Nephron (organoid): ENCODE data around the gene GYS2.
"Not testable (repeated sequence)": the region's sequence is repeated elsewhere in the genome, so short reads cannot be mapped to it uniquely, and the experiment has no call there.

Source experiments
- H3K27ac Mint-ChIP-seq, 3 experiments: 2 replicates each; pipeline ENCODE4 v1.8.0; 2020; ENCODE audit warnings: mixed read lengths in 3 of 3, mild to moderate bottlenecking in 2 of 3, moderate library complexity in 1 of 3
- H3K27me3 Mint-ChIP-seq: 2 replicates; pipeline ENCODE4 v1.8.0; 2021; ENCODE audit warnings: low read depth, mild to moderate bottlenecking, moderate library complexity, mixed read lengths
- H3K36me3 Mint-ChIP-seq: 2 replicates; pipeline ENCODE4 v1.8.0; 2020; ENCODE audit warnings: low read depth, mixed read lengths
- H3K4me1 Mint-ChIP-seq: 2 replicates; pipeline ENCODE4 v1.8.0; 2020; ENCODE audit warnings: mixed read lengths
- H3K4me3 Mint-ChIP-seq, 3 experiments: 2 replicates each; pipeline ENCODE4 v1.8.0; 2020; ENCODE audit warnings: mild to moderate bottlenecking in 3 of 3, mixed read lengths in 3 of 3, moderate library complexity in 2 of 3
- H3K9me3 Mint-ChIP-seq: 2 replicates; pipeline ENCODE4 v1.8.0; 2020; ENCODE audit warnings: mixed read lengths
- TF ChIP-seq, protein P1 (sequence below), 3 experiments: fragments of 200-600 bp; sonication (generic); IDR thresholded peaks; one replicate each; pipeline ENCODE4 v1.5.0; 2021; ENCODE audit warnings: antibody characterized with exemption in 3 of 3; ENCODE audit not compliant: unreplicated experiment in 3 of 3

GYS2 gene

DNA sequence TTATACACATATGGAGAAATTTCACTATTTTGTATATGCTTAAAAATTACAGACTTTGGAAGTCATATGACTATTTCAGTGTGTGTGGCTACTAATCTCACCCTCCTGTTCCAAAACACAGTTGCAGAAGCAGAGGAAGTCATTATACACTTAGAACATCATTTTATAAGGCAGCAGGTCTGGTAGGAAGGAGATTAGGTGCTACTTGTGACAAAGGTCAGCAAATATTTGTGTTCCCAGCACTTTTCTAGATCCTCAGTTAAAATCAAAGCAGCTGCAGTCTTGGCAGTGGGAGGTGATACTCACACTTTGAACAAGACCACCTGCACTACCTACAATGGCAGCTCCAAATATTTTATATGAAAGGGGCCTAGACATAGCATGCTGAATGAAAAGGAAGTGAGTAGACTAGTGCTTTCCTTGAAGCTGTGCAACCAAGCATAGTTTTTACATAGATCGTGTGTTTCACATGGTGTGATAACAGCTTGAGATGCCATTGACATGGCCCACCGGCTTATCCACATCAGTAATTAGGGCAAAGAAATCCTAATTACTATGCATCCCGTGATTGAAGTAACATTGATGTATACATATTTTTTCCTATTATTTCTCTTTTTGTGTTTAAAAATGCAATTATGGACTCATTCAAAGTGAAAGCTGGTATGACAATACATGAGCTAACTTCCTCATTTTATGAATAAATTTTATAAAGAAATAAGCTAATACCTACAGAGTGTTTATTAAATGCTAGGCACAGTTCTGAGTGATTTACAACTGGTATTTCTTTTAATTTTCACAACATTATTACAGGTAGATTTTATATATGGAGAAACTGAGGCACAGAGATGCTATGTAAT is 5.3 kb downstream of the GYS2 start:
- no peak overlapping the region for H3K4me3 Mint-ChIP-seq
- no peaks in the 10 kb centered on the region for H3K9me3 Mint-ChIP-seq
- no peak overlapping the region for H3K27ac Mint-ChIP-seq
- H3K27me3 Mint-ChIP-seq, result no peaks in the 10 kb centered on the region
- TF ChIP-seq, protein P1, sequence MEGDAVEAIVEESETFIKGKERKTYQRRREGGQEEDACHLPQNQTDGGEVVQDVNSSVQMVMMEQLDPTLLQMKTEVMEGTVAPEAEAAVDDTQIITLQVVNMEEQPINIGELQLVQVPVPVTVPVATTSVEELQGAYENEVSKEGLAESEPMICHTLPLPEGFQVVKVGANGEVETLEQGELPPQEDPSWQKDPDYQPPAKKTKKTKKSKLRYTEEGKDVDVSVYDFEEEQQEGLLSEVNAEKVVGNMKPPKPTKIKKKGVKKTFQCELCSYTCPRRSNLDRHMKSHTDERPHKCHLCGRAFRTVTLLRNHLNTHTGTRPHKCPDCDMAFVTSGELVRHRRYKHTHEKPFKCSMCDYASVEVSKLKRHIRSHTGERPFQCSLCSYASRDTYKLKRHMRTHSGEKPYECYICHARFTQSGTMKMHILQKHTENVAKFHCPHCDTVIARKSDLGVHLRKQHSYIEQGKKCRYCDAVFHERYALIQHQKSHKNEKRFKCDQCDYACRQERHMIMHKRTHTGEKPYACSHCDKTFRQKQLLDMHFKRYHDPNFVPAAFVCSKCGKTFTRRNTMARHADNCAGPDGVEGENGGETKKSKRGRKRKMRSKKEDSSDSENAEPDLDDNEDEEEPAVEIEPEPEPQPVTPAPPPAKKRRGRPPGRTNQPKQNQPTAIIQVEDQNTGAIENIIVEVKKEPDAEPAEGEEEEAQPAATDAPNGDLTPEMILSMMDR (IDR thresholded peaks at IDR 0.05; ENCODE audit: unreplicated experiment in 3 of 3), result no peak
- no peaks in the 10 kb centered on the region for H3K36me3 Mint-ChIP-seq
- no peaks in the 10 kb centered on the region for H3K4me1 Mint-ChIP-seq

DNA sequence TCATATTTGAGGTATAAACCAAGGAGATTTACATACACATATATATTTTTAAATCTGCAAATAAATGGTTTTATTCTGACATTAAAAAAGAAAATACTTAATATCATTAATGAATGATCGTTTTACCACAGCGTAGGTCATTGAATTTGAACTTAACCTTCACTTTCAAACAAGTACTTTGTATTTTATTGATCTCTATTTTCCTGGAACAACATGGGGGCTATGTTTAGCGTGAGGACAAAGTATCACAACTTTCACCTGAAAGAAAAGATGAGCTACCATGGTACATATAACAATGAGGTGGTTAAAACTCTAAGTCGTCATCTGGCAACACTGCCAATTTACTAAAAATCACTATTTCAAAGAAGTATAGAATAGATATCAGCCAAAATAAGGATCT is 6.0 kb downstream of the GYS2 start:
- TF ChIP-seq, protein P1 (IDR thresholded peaks at IDR 0.05; ENCODE audit: unreplicated experiment in 3 of 3), result no peak
- no peak overlapping the region for H3K4me3 Mint-ChIP-seq
- H3K36me3 Mint-ChIP-seq, result no peaks in the 10 kb centered on the region
- no peaks in the 10 kb centered on the region for H3K27me3 Mint-ChIP-seq
- no peaks in the 10 kb centered on the region for H3K4me1 Mint-ChIP-seq
- no peak overlapping the region for H3K27ac Mint-ChIP-seq
- H3K9me3 Mint-ChIP-seq, result no peaks in the 10 kb centered on the region

DNA sequence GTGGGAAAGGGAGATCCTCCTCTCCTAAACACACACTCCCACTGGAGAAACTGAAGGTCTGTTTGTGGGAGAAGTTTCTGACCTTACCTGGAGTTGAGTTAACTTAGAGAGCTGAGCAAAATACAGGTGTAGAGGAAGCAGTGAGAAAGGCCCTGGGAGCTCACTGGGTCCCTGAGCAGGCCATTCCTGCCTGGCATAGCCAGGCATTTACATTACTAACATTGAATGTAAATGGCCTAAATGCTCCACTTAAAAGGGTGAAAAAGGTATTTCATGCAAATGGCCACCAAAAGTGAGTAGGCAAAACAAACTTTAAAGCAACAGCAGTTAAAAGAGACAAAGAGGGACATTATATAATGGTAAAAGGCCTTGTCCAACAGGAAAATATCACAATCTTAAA is 9.3 kb downstream of the GYS2 start:
- H3K9me3 Mint-ChIP-seq, result peaks cover 24% of the 10 kb centered on the region
- H3K27ac Mint-ChIP-seq, H3K4me3 Mint-ChIP-seq, H3K27me3 Mint-ChIP-seq, H3K4me1 Mint-ChIP-seq, H3K36me3 Mint-ChIP-seq: not testable (repeated sequence)

DNA sequence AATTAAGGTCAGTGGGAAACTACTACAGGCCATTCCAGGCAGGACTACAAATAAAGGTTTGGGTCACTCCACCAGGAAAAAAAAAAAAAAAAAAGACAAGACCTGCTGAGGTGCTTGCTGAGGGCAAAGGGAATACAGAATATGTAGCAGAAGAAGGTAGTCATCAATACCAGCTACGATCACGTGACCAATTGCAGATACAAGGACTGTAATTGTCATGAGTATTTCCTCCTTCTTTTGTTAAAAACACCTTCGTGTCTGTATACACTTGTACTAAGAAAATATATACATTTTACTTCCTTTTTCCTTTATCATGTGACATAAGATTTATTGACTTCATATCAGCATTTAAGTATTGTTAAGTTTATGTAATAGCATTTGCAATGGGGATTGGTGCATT is 19.2 kb downstream of the GYS2 start:
- Mint-ChIP-seq H3K9me3 (no peaks in the 10 kb centered on the region), H3K36me3 (no peaks in the 10 kb centered on the region), H3K4me1 (no peaks in the 10 kb centered on the region), H3K4me3 (no peak overlapping the region), H3K27ac (no peak overlapping the region), H3K27me3 (no peaks in the 10 kb centered on the region)
- TF ChIP-seq, protein P1 (IDR thresholded peaks at IDR 0.05; ENCODE audit: unreplicated experiment in 3 of 3), result no peak

DNA sequence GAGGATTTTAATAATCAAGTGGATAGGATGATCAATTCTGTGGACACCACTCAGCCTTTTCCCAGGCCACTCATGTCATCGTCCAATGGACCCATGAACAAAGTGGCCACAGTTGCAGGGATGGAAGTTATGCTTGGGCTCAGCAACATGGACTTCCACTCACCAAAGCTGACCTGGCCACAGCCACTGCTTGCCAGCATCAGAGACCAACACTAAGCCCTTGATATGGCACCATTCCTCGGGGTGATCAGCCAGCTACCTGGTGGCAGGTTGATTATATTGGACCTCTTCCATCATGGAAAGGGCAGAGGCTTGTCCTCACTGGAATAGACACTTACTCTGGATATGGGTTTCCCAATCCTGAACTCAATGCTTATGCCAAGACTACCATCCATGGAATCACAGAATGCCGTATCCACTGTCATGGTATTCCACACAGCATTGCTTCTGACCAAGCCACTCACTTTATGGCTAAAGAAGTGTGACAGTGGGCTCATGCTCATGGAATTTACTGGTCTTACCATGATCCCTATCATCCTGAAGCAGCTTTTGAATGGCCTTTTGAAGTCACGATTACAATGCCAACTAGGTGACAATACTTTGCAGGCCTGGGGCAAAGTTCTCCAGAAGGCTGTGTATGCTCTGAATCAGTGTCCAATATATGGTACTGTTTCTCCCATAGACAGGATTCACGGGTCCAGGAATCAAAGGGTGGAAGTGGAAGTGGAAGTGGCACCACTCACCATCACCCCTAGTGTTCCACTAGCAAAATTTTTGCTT is 20.1 kb downstream of the GYS2 start:
- not testable (repeated sequence) for H3K9me3 Mint-ChIP-seq, H3K27me3 Mint-ChIP-seq, H3K27ac Mint-ChIP-seq, H3K4me1 Mint-ChIP-seq, H3K4me3 Mint-ChIP-seq, H3K36me3 Mint-ChIP-seq

DNA sequence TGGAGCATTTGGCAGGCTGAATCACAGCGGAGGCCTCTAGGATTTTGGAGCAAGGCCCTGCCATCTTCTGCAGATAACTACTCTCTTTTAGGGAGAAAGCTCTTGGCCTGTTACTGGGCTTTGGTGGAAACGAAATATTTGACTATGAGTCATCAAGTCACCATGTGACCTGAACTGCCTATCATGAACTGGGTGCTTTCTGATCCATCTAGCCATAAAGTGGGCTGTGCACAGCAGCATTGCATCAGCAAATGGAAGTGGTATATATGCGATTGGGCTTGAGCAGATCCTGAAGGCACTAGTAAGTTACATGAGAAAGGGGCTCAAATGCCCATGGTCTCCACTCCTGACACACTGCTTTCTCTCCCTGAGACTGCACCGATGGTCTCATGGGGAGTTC is 21.1 kb downstream of the GYS2 start:
- no peak overlapping the region for H3K27ac Mint-ChIP-seq
- no peaks in the 10 kb centered on the region for H3K4me1 Mint-ChIP-seq
- H3K36me3 Mint-ChIP-seq, result no peaks in the 10 kb centered on the region
- no peak overlapping the region for H3K4me3 Mint-ChIP-seq
- no peaks in the 10 kb centered on the region for H3K9me3 Mint-ChIP-seq
- H3K27me3 Mint-ChIP-seq, result no peaks in the 10 kb centered on the region
- TF ChIP-seq, protein P1 (IDR thresholded peaks at IDR 0.05; ENCODE audit: unreplicated experiment in 3 of 3), result no peak
